Trophoblast cell (in vitro differentiated cells and primary cell): ENCODE results near the gene KCNJ11. TPM values are rescaled to one million over a fixed set of nuclear protein-coding genes. Genes with fewer than 3 reads are reported as not detected.
A peak's percentile ranks its signal among the peaks of the same experiment; 100 is the strongest.

Experiments used
- DNase-seq, 2 donors: peaks; one replicate each; pipeline ENCODE4 v3.0.0-alpha.2; 2016
- H2AFZ ChIP-seq: 2 replicates; pipeline ENCODE4 v1.6.1; 2013; ENCODE audit warnings: low read length, moderate library complexity, mild to moderate bottlenecking; ENCODE audit not compliant: insufficient read depth, poor library complexity
- H2AK5ac ChIP-seq: 2 replicates; pipeline ENCODE4 v1.6.1; 2013; ENCODE audit warnings: mild to moderate bottlenecking, low read length
- H2BK120ac ChIP-seq: 2 replicates; pipeline ENCODE4 v1.6.1; 2013; ENCODE audit warnings: low read length, mild to moderate bottlenecking, moderate library complexity; ENCODE audit not compliant: insufficient read depth, poor library complexity
- H2BK12ac ChIP-seq: 2 replicates; pipeline ENCODE4 v1.6.1; 2013; ENCODE audit warnings: mild to moderate bottlenecking, low read length, moderate library complexity
- H2BK5ac ChIP-seq: 2 replicates; pipeline ENCODE4 v1.6.1; 2013; ENCODE audit warnings: low read length, low read depth, moderate library complexity, mild to moderate bottlenecking; ENCODE audit not compliant: poor library complexity
- H3K14ac ChIP-seq: 2 replicates; pipeline ENCODE4 v1.6.1; 2013; ENCODE audit warnings: mild to moderate bottlenecking, low read length
- H3K18ac ChIP-seq: 2 replicates; pipeline ENCODE4 v1.6.1; 2013; ENCODE audit warnings: mild to moderate bottlenecking, low read length
- H3K23ac ChIP-seq: 2 replicates; pipeline ENCODE4 v1.6.1; 2013; ENCODE audit warnings: low read length
- H3K27ac ChIP-seq: 2 replicates; pipeline ENCODE4 v1.5.1; 2013; ENCODE audit warnings: low read depth, mild to moderate bottlenecking, inconsistent platforms, low read length, moderate library complexity
- H3K27me3 ChIP-seq: 2 replicates; pipeline ENCODE4 v1.6.1; 2013; ENCODE audit warnings: inconsistent platforms, mild to moderate bottlenecking, low read length, moderate library complexity; ENCODE audit not compliant: insufficient read depth
- H3K36me3 ChIP-seq, 2 experiments: 1 replicate in 1 of 2; 2 replicates in 1 of 2; pipeline ENCODE4 v1.6.1; 2013; ENCODE audit warnings: low read length in 2 of 2, mild to moderate bottlenecking in 2 of 2, moderate library complexity in 1 of 2; ENCODE audit not compliant: insufficient read depth in 2 of 2, control insufficient read depth in 1 of 2
- H3K4ac ChIP-seq: 2 replicates; pipeline ENCODE4 v1.6.1; 2013; ENCODE audit warnings: low read depth, mild to moderate bottlenecking, low read length, moderate library complexity
- H3K4me1 ChIP-seq, 2 experiments: 1 replicate in 1 of 2; 2 replicates in 1 of 2; pipeline ENCODE4 v1.6.1; 2013; ENCODE audit warnings: low read length in 2 of 2, mild to moderate bottlenecking in 2 of 2, moderate library complexity in 1 of 2; ENCODE audit not compliant: insufficient read depth in 2 of 2, control insufficient read depth in 1 of 2
- H3K4me2 ChIP-seq: 2 replicates; pipeline ENCODE4 v1.6.1; 2013; ENCODE audit warnings: inconsistent platforms, mild to moderate bottlenecking, low read length, moderate library complexity
- H3K4me3 ChIP-seq: 2 replicates; pipeline ENCODE4 v1.5.1; 2013; ENCODE audit warnings: mild to moderate bottlenecking, low read depth, low read length, inconsistent platforms
- H3K79me1 ChIP-seq: one replicate; pipeline ENCODE4 v1.6.1; 2013; ENCODE audit warnings: low read length
- H3K79me2 ChIP-seq: 2 replicates; pipeline ENCODE4 v1.6.1; 2013; ENCODE audit warnings: low read length, mild to moderate bottlenecking; ENCODE audit not compliant: control insufficient read depth, insufficient read depth, poor library complexity
- H3K9ac ChIP-seq: 2 replicates; pipeline ENCODE4 v1.6.1; 2013; ENCODE audit warnings: mild to moderate bottlenecking, low read length
- H3K9me3 ChIP-seq: 2 replicates; pipeline ENCODE4 v1.6.1; 2013; ENCODE audit warnings: low read depth, mild to moderate bottlenecking, control low read depth, inconsistent platforms, low read length; ENCODE audit not compliant: insufficient read depth
- H4K12ac ChIP-seq: 2 replicates; pipeline ENCODE4 v1.6.1; 2013; ENCODE audit warnings: low read depth, mild to moderate bottlenecking, low read length, moderate library complexity
- H4K8ac ChIP-seq: 2 replicates; pipeline ENCODE4 v1.6.1; 2013; ENCODE audit warnings: low read depth, mild to moderate bottlenecking, low read length, moderate library complexity
- H4K91ac ChIP-seq: one replicate; pipeline ENCODE4 v1.6.1; 2013; ENCODE audit warnings: low read depth, mild to moderate bottlenecking, low read length, moderate library complexity
- WGBS: extraction: QIAGEN DNeasy Blood & Tissue Kit; methylation state at CpG from one replicate; pipeline ENCODE4 v1.1.7; 2013; ENCODE audit warnings: missing lambda C conversion rate; ENCODE audit not compliant: insufficient read length, insufficient coverage; ENCODE audit errors: extremely low coverage; 5-methylcytosine and 5-hydroxymethylcytosine counted together
- polyA plus RNA-seq: library from polyadenylated mRNA; stranded (reverse); fragments of 200-250 nt; gene quantifications from 2 replicates; pipeline ENCODE4 v1.2.3, GENCODE V29; 2013

The KCNJ11 gene
- polyA plus RNA-seq: 0.05 TPM in 1 of 2 replicates, not detected in the other

DNA sequence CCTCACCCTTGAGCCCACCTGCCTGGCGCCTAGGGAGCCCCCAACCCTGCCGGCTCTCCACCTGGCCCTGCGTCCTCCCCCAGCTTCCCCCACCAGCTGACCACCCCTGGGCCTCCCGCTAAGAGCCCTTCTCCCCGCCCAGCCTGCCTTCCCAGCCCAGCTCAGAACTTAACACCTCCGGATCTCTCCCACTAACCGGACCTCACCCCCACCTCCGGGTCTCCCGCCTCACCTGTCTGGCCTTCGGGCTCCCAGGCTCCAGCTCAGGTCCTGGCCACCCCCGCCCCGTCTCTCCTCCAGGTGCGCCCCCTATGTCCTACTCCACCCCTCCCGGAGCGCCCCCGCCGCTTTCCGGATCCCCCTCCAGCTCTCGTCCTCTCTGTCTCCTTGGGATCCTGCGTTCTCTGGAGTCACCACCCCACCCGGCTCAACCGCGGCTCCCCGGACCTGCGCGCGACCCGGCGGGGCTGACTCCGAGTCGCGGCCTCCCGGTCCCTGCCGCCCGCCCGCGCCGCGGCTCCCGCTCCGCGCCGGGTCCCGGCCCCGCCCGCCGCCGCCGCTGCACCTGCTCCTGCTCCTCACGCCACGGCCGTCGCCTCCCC, at the start of gene KCNJ11:
TSS of gene KCNJ11 (minus strand) at position 51 of the 602 bp plus-strand sequence. CDS start 568 bp downstream, outside the sequence.
- no peak within 1 kb of the TSS for H4K8ac ChIP-seq
- no peak within 1 kb of the TSS for H2BK5ac ChIP-seq
- no CpG with 5 or more reads among the region's 53 CpGs for WGBS
- H3K79me2 ChIP-seq: no peaks in the 10 kb centered on the region
- no peak within 1 kb of the TSS for H3K27ac ChIP-seq
- no peak within 1 kb of the TSS for H3K23ac ChIP-seq
- DNase-seq: no peak
- peak within 1 kb of the TSS; percentile 66 for H3K4me3 ChIP-seq
- peak within 1 kb of the TSS; percentile 85 for H2AFZ ChIP-seq
- H2AK5ac ChIP-seq: no peak within 1 kb of the TSS
- no peak within 1 kb of the TSS for H4K91ac ChIP-seq
- no peak within 1 kb of the TSS for H3K14ac ChIP-seq
- no peak within 1 kb of the TSS for H2BK120ac ChIP-seq
- H4K12ac ChIP-seq: no peak within 1 kb of the TSS
- H3K27me3 ChIP-seq: no peaks in the 10 kb centered on the region
- no peaks in the 10 kb centered on the region for H3K79me1 ChIP-seq
- H3K4me2 ChIP-seq: peak within 1 kb of the TSS; percentile 90
- peaks cover 5% of the 10 kb centered on the region for H3K9me3 ChIP-seq
- no peak within 1 kb of the TSS for H3K18ac ChIP-seq
- H3K4me1 ChIP-seq: peaks cover 2 to 11% of the 10 kb centered on the region in 2 experiments
- no peak within 1 kb of the TSS for H2BK12ac ChIP-seq
- no peaks in the 10 kb centered on the region for H3K36me3 ChIP-seq
- no peak within 1 kb of the TSS for H3K9ac ChIP-seq
- no peak within 1 kb of the TSS for H3K4ac ChIP-seq

DNA sequence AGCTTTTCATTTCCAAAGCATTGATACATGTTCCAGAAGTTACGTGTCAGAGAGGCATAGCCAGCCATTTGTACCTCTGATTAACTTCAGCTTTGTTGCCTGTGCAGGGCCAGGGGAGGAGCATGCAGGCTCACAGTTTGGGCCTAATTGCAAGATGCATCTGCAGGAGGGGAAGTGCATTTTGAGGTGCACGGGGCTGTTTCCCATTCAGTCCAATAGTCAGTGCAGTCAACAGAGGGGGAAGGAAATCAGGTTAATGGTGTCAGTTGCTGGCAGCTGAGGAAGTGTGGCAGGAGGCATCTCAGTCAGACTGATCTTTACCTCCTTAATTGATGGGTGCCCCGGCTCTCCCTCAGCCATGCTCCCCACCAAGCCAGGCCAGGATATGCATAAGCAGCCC, 48.9 kb upstream of the KCNJ11 start:
- Histone ChIP-seq H2AK5ac (no peak overlapping the region), H3K9ac (no peak overlapping the region), H3K4me3 (no peak overlapping the region), H2AFZ (no peak overlapping the region), H3K36me3 (no peaks in the 10 kb centered on the region), H3K79me1 (no peaks in the 10 kb centered on the region), H4K91ac (no peak overlapping the region), H3K4me1 (no peaks in the 10 kb centered on the region), H3K79me2 (no peaks in the 10 kb centered on the region), H3K4ac (no peak overlapping the region), H4K12ac (no peak overlapping the region), H3K27me3 (peaks cover 2% of the 10 kb centered on the region), H2BK120ac (no peak overlapping the region), H2BK12ac (no peak overlapping the region), H3K4me2 (no peak overlapping the region), H4K8ac (no peak overlapping the region), H2BK5ac (no peak overlapping the region), H3K18ac (no peak overlapping the region), H3K9me3 (peaks cover 2% of the 10 kb centered on the region), H3K27ac (no peak overlapping the region), H3K23ac (peak overlapping the region; percentile 34), H3K14ac (no peak overlapping the region)
- WGBS: no CpG with 5 or more reads among the region's 3 CpGs
- DNase-seq: no peak

DNA sequence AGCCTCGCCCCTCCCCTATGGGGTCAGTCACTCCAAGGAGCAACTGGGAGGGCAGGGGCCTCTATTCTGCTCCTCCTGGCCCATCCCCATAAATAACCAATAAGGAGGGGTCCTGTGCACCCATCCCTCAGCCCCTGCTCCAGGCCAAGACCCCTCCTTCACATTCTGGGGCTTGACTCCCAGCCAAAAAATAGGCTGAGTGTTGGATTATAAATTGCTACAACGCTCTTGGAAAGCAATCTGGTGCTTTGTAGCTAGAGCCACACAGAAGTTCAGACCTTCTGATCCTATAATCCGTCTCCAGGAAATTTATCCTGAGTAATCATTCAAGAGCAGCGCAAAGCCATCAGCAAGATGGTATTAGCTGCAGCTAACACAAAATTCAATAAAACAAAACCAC, 45.6 kb upstream of the KCNJ11 start:
- Histone ChIP-seq H3K79me2 (no peaks in the 10 kb centered on the region), H3K27me3 (peaks cover 2% of the 10 kb centered on the region), H4K12ac (no peak overlapping the region), H3K4ac (no peak overlapping the region), H2AFZ (no peak overlapping the region), H3K4me3 (no peak overlapping the region), H3K79me1 (no peaks in the 10 kb centered on the region), H3K18ac (no peak overlapping the region), H3K9ac (no peak overlapping the region), H3K23ac (no peak overlapping the region), H4K8ac (no peak overlapping the region), H2BK12ac (no peak overlapping the region), H2BK5ac (no peak overlapping the region), H3K9me3 (peaks cover 2% of the 10 kb centered on the region), H3K14ac (no peak overlapping the region), H2BK120ac (no peak overlapping the region), H3K27ac (no peak overlapping the region), H4K91ac (no peak overlapping the region), H3K36me3 (no peaks in the 10 kb centered on the region), H3K4me1 (no peaks in the 10 kb centered on the region), H2AK5ac (no peak overlapping the region), H3K4me2 (no peak overlapping the region)
- DNase-seq: no peak
- WGBS: no CpG with 5 or more reads among the region's 4 CpGs

DNA sequence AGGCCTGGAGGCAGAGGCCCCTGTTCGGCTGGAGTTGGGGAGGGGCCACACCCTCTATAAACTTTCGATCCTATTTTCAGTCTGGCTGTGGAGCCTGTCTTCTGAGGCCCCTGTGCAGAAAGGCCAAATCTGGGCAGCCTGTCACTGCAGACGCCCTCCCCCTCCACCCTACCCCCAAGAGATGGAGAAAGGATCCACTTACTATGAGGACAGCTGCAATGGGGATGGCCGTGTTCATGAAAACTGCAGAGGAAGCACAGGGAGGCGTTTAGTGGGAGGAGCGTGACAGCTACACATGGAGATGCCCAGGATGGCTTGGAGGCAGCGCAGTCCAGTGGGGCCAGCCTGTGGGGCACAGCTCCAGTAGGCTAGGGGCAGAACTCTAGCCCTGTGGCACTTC, 43.5 kb upstream of the KCNJ11 start:
- Histone ChIP-seq H2AFZ (no peak overlapping the region), H2BK5ac (no peak overlapping the region), H3K4me2 (no peak overlapping the region), H3K14ac (no peak overlapping the region), H4K91ac (no peak overlapping the region), H2BK120ac (no peak overlapping the region), H3K79me2 (no peaks in the 10 kb centered on the region), H3K36me3 (no peaks in the 10 kb centered on the region), H3K9me3 (no peaks in the 10 kb centered on the region), H4K8ac (no peak overlapping the region), H3K18ac (no peak overlapping the region), H3K4me1 (no peaks in the 10 kb centered on the region), H2AK5ac (no peak overlapping the region), H3K23ac (no peak overlapping the region), H3K4ac (no peak overlapping the region), H3K4me3 (no peak overlapping the region), H3K79me1 (no peaks in the 10 kb centered on the region), H4K12ac (no peak overlapping the region), H3K27me3 (peaks cover 2% of the 10 kb centered on the region), H2BK12ac (no peak overlapping the region), H3K27ac (no peak overlapping the region), H3K9ac (no peak overlapping the region)
- DNase-seq: no peak
- WGBS: no CpG with 5 or more reads among the region's 7 CpGs
